Measurements from ENCODE around the gene CREG2.

Gene CREG2

GRCh38 chr2:101308432-101309210 is 78.7 kb downstream of the CREG2 start, which contains the start of gene RNF149:
RNF149 (minus strand) TSS chr2:101308701; CDS start chr2:101308588, 113 bp downstream.
- DNase-seq (ENCODE audit: low read depth in 2 of 2): peak; percentile 88 to 90

GRCh38 chr2:101307950-101308431 is 79.3 kb downstream of the CREG2 start:
- peak in 1 of 2 donors; percentile 19 for DNase-seq (ENCODE audit: low read depth in 2 of 2)

GRCh38 chr2:101307503-101307902 is 79.8 kb downstream of the CREG2 start:
- DNase-seq (ENCODE audit: low read depth in 2 of 2): no peak

GRCh38 chr2:101306410-101306809 is 80.9 kb downstream of the CREG2 start:
- no peak for DNase-seq (ENCODE audit: low read depth in 2 of 2)

GRCh38 chr2:101305492-101306078 is 81.7 kb downstream of the CREG2 start:
- DNase-seq (ENCODE audit: low read depth in 2 of 2): no peak

GRCh38 chr2:101305035-101305434 is 82.3 kb downstream of the CREG2 start:
- DNase-seq (ENCODE audit: low read depth in 2 of 2): no peak

- DNase-seq (ENCODE audit: low read depth in 2 of 2): no peak
These were observed 83.6 kb downstream of the CREG2 start for GRCh38 chr2:101303688-101304087.

GRCh38 chr2:101302016-101302415 is 85.3 kb downstream of the CREG2 start:
- DNase-seq (ENCODE audit: low read depth in 2 of 2): no peak

GRCh38 chr2:101300836-101301235 is 86.5 kb downstream of the CREG2 start:
- no peak for DNase-seq (ENCODE audit: low read depth in 2 of 2)

- no peak for DNase-seq (ENCODE audit: low read depth in 2 of 2)
These were observed 87.1 kb downstream of the CREG2 start for GRCh38 chr2:101300164-101300563.

GRCh38 chr2:101299604-101300003 is 87.7 kb downstream of the CREG2 start:
- DNase-seq (ENCODE audit: low read depth in 2 of 2): no peak

GRCh38 chr2:101297383-101297782 is 89.9 kb downstream of the CREG2 start:
- no peak for DNase-seq (ENCODE audit: low read depth in 2 of 2)

GRCh38 chr2:101296371-101296770 is 90.9 kb downstream of the CREG2 start:
- DNase-seq (ENCODE audit: low read depth in 2 of 2): no peak

- DNase-seq (ENCODE audit: low read depth in 2 of 2): no peak
These were observed 91.4 kb downstream of the CREG2 start for GRCh38 chr2:101295895-101296294.
